GM11168 (cell line): ENCODE data around the gene XRCC6.
"Not testable (repeated sequence)": the region's sequence is repeated elsewhere in the genome, so short reads cannot be mapped to it uniquely, and the experiment has no call there.

Source experiments
- in situ Hi-C: fragments of 300-500 bp; cut with MboI; formaldehyde crosslinking; loops from one replicate; pipeline ENCODE4 v1.12.0; 2022; ENCODE audit warnings: low sequenced_read_pairs; ENCODE audit not compliant: unreplicated experiment

Gene XRCC6

GRCh38 chr22:41647771-41648170 lies 26.7 kb downstream of the XRCC6 start:
- in situ Hi-C loops = no loop called here

GRCh38 chr22:41648432-41648831 lies 27.3 kb downstream of the XRCC6 start:
- in situ Hi-C loops = no loop called here

GRCh38 chr22:41650229-41650628 lies 29.1 kb downstream of the XRCC6 start:
- in situ Hi-C loops = no loop called here

- in situ Hi-C loops = no loop called here
Measured at GRCh38 chr22:41650821-41651220, 29.7 kb downstream of the XRCC6 start.

- in situ Hi-C loops = no loop called here
Measured at GRCh38 chr22:41654322-41654721, 33.2 kb downstream of the XRCC6 start.

- in situ Hi-C loops = no loop called here
Measured at GRCh38 chr22:41656556-41656955, 35.5 kb downstream of the XRCC6 start.

- in situ Hi-C loops = no loop called here
Measured at GRCh38 chr22:41657709-41658108, 36.6 kb downstream of the XRCC6 start.

GRCh38 chr22:41658869-41659268 lies 37.8 kb downstream of the XRCC6 start:
- in situ Hi-C loops = no loop called here

GRCh38 chr22:41659941-41660340 lies 38.8 kb downstream of the XRCC6 start:
- in situ Hi-C loops = no loop called here

GRCh38 chr22:41660416-41660815 lies 39.3 kb downstream of the XRCC6 start:
- in situ Hi-C loops = no loop called here

- in situ Hi-C loops = no loop called here
Measured at GRCh38 chr22:41661088-41661487, 40.0 kb downstream of the XRCC6 start.

GRCh38 chr22:41661713-41662112 lies 40.6 kb downstream of the XRCC6 start:
- in situ Hi-C loops = no loop called here

GRCh38 chr22:41663594-41663993 lies 42.5 kb downstream of the XRCC6 start:
- in situ Hi-C loops = not testable (repeated sequence)

GRCh38 chr22:41664490-41664889 lies 43.4 kb downstream of the XRCC6 start:
- in situ Hi-C loops = no loop called here

- in situ Hi-C loops = no loop called here
Measured at GRCh38 chr22:41664951-41665350, 43.9 kb downstream of the XRCC6 start.

GRCh38 chr22:41668971-41669911 lies 48.1 kb downstream of the XRCC6 start:
- in situ Hi-C loops = no loop called here

GRCh38 chr22:41672096-41672495 lies 51.0 kb downstream of the XRCC6 start:
- in situ Hi-C loops = not testable (repeated sequence)

- in situ Hi-C loops = no loop called here
Measured at GRCh38 chr22:41672780-41673509, 51.9 kb downstream of the XRCC6 start.

GRCh38 chr22:41674846-41675340 lies 53.8 kb downstream of the XRCC6 start:
- in situ Hi-C loops = no loop called here

GRCh38 chr22:41676134-41676533 lies 55.0 kb downstream of the XRCC6 start:
- in situ Hi-C loops = no loop called here

GRCh38 chr22:41681616-41682015 lies 60.5 kb downstream of the XRCC6 start:
- in situ Hi-C loops = no loop called here
